Liver (tissue), 9 donors: ENCODE results near the gene TDRD6. TPM values are rescaled to one million over a fixed set of nuclear protein-coding genes. Genes with fewer than 3 reads are reported as not detected.

Experiments
- DNase-seq: peaks from one replicate; pipeline ENCODE4 v3.0.0-alpha.2; 2017; ENCODE audit warnings: low spot score
- H3K27ac ChIP-seq, 2 donors: one replicate each; pipeline ENCODE4 v1.7.0; 2013; ENCODE audit warnings: inconsistent platforms in 2 of 2, low read length in 2 of 2, control low read depth in 1 of 2, low read depth in 1 of 2, mild to moderate bottlenecking in 1 of 2
- H3K27me3 ChIP-seq, 4 donors: one replicate each; pipeline versions ENCODE4 v1.6.1 to v1.7.0; 2013; ENCODE audit warnings: low read length in 3 of 4, inconsistent platforms in 1 of 4, mild to moderate bottlenecking in 1 of 4, moderate library complexity in 1 of 4; ENCODE audit not compliant: control insufficient read depth in 4 of 4, insufficient read depth in 4 of 4
- H3K36me3 ChIP-seq, 4 donors: one replicate each; pipeline versions ENCODE4 v1.6.1 to v1.7.0; 2013; ENCODE audit warnings: low read length in 3 of 4, mild to moderate bottlenecking in 3 of 4, low read depth in 1 of 4, moderate library complexity in 1 of 4; ENCODE audit not compliant: control insufficient read depth in 4 of 4, insufficient read depth in 3 of 4
- H3K4me1 ChIP-seq, 4 donors: one replicate each; pipeline versions ENCODE4 v1.6.1 to v1.7.0; 2013; ENCODE audit warnings: low read length in 3 of 4, mild to moderate bottlenecking in 3 of 4, moderate library complexity in 1 of 4; ENCODE audit not compliant: control insufficient read depth in 4 of 4, insufficient read depth in 4 of 4
- H3K4me3 ChIP-seq, 3 donors: one replicate each; pipeline versions ENCODE4 v1.6.1 to v1.7.0; 2013; ENCODE audit warnings: low read length in 3 of 3, control low read depth in 1 of 3, low read depth in 1 of 3, mild to moderate bottlenecking in 1 of 3
- H3K9ac ChIP-seq, 2 donors: one replicate each; pipeline ENCODE4 v1.7.0; 2013; ENCODE audit warnings: low read length in 2 of 2, mild to moderate bottlenecking in 2 of 2, moderate library complexity in 2 of 2, control low read depth in 1 of 2, low read depth in 1 of 2
- H3K9me3 ChIP-seq, 4 donors: one replicate each; pipeline versions ENCODE4 v1.6.1 to v1.7.0; 2013; ENCODE audit warnings: low read length in 3 of 4; ENCODE audit not compliant: control insufficient read depth in 4 of 4
- EGR1 ChIP-seq, 2 donors: IDR thresholded peaks; 2 replicates each; pipeline ENCODE4 v1.6.1; 2016 to 2018; ENCODE audit warnings: antibody characterized with exemption in 2 of 2, low read depth in 2 of 2
- FOXA1 ChIP-seq: IDR thresholded peaks from 2 replicates; pipeline ENCODE4 v1.6.1; 2016; ENCODE audit warnings: antibody characterized with exemption
- FOXA2 ChIP-seq: IDR thresholded peaks from 2 replicates; pipeline ENCODE4 v1.6.1; 2016; ENCODE audit warnings: antibody characterized with exemption
- GABPA ChIP-seq, 2 donors: IDR thresholded peaks in 1 of 2; conservative IDR thresholded peaks in 1 of 2; 2 replicates each; pipeline ENCODE4 v1.6.1; 2016; ENCODE audit warnings: antibody characterized with exemption in 2 of 2, mild to moderate bottlenecking in 1 of 2, moderate library complexity in 1 of 2
- HNF4A ChIP-seq, 2 donors: conservative IDR thresholded peaks; 2 replicates each; pipeline ENCODE4 v1.6.1; 2016; ENCODE audit warnings: antibody characterized with exemption in 2 of 2, mild to moderate bottlenecking in 2 of 2
- HNF4G ChIP-seq: IDR thresholded peaks from 2 replicates; pipeline ENCODE4 v1.6.1; 2016; ENCODE audit warnings: antibody characterized with exemption
- NR2F2 ChIP-seq: IDR thresholded peaks from 2 replicates; pipeline ENCODE4 v1.6.1; 2016; ENCODE audit warnings: antibody characterized with exemption
- RAD21 ChIP-seq, 2 donors: IDR thresholded peaks; 2 replicates each; pipeline ENCODE4 v1.6.1; 2016; ENCODE audit warnings: antibody characterized with exemption in 2 of 2, mild to moderate bottlenecking in 2 of 2
- RXRA ChIP-seq, 2 donors: IDR thresholded peaks; 2 replicates each; pipeline ENCODE4 v1.6.1; 2017 to 2018; ENCODE audit warnings: antibody characterized with exemption in 2 of 2, mild to moderate bottlenecking in 1 of 2
- SP1 ChIP-seq: IDR thresholded peaks from 2 replicates; pipeline ENCODE4 v1.6.1; 2018; ENCODE audit warnings: antibody characterized with exemption, mild to moderate bottlenecking
- TAF1 ChIP-seq: conservative IDR thresholded peaks from 2 replicates; pipeline ENCODE4 v1.6.1; 2016; ENCODE audit warnings: antibody characterized with exemption, mild to moderate bottlenecking
- YY1 ChIP-seq: IDR thresholded peaks from 2 replicates; pipeline ENCODE4 v1.6.1; 2016; ENCODE audit warnings: antibody characterized with exemption, mild to moderate bottlenecking
- WGBS: extraction: QIAGEN DNeasy Blood & Tissue Kit; methylation state at CpG from one replicate; pipeline ENCODE4 v1.1.7; 2013; 5-methylcytosine and 5-hydroxymethylcytosine counted together
- polyA plus RNA-seq, 2 donors: library from polyadenylated mRNA; stranded (reverse) in 1 of 2; unstranded in 1 of 2; fragments of 200-250 nt in 1 of 2; fragments of >200 nt in 1 of 2; fragmentation: Nextera tagmentation in 1 of 2; extraction: Ambion mirVana in 1 of 2; gene quantifications; one replicate each; pipeline versions ENCODE4 v1.2.1 to v1.2.3, GENCODE V29; 2013 to 2015
- total RNA-seq, 2 donors: library from RNA; depleted of rRNA; stranded (reverse); fragments of >200 nt; gene quantifications; one replicate each; pipeline ENCODE4 v1.2.3, GENCODE V29; 2014
- TF ChIP-seq, protein P1 (sequence below): IDR thresholded peaks from 2 replicates; pipeline ENCODE4 v1.6.1; 2016; ENCODE audit warnings: antibody characterized with exemption
- TF ChIP-seq, protein P2 (sequence below): fragments of 150-350 bp; IDR thresholded peaks from 2 replicates; pipeline ENCODE4 v1.5.1; 2017; ENCODE audit warnings: improper control_type of control experiment, low read depth, low read length; ENCODE audit not compliant: missing input control
- TF ChIP-seq, protein P3 (sequence below): IDR thresholded peaks from 2 replicates; pipeline ENCODE4 v1.6.1; 2016; ENCODE audit warnings: antibody characterized with exemption
- TF ChIP-seq, protein P4 (sequence below): IDR thresholded peaks from 2 replicates; pipeline ENCODE4 v1.6.1; 2016; ENCODE audit warnings: antibody characterized with exemption
- TF ChIP-seq, protein P5 (sequence below): IDR thresholded peaks from 2 replicates; pipeline ENCODE4 v1.6.1; 2016; ENCODE audit warnings: antibody characterized with exemption, mild to moderate bottlenecking
- donor health status: healthy.
- donor health status: healthy.
- donor health status: healthy.
- donor health status: healthy.
- donor health status: healthy.

The TDRD6 gene
- total and polyA plus RNA-seq, 4 donors: 0.07 to 2.0 (median 0.53) TPM

DNA sequence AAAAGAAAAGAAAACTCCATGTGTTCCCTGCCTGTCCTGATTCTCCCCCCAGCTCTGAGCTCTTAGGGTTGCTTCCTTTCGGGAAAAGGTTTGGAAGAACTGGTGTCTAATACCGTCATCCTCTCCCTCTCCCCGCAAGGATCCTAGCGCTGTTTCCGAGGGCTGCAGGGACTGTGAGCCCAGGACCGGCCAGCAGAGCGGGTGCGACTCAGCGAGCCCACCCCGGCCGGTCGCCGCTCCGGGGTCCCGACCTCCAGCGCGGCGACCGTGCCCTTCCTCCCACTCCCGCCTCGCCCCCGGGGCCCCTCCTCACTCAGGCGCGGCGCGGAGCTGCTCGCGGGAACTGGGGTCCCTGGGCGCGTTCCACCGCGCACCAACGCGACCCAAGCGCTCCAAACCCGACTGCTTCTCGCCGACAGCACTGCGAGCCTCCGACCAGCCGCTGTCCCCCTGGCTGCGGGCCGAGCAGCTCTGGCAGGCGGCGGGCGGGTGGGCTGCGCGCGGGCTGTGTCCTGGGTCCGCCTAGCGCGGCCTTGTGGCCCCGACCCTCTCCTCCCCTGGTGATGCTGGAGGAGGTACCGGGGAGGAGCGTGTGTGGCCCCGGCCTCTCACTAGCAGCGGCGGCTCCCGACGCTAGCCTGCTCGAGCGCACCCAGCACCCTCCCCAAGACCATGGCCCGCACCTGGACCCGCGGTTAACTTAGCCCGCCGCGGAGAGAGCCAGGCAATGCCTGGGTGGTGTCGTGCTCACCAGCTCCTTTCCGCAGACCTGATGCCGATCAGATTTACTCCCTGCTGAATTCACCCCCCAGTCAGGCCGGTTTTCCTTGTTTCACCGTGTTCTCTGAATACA lies 47.4 kb downstream of the TDRD6 start, which contains the start of gene PLA2G7:
TSS of gene PLA2G7 (minus strand) at position 509 of the 853 bp plus-strand sequence. CDS start 12,484 bp downstream, outside the sequence.
- no peak within 1 kb of the TSS for H3K9ac ChIP-seq
- peaks cover 0 to 5% (median 2%) of the 10 kb centered on the region in 4 donors for H3K27me3 ChIP-seq
- H3K4me1 ChIP-seq: peaks cover 8 to 13% (median 13%) of the 10 kb centered on the region in 4 donors
- no peak within 1 kb of the TSS for H3K27ac ChIP-seq
- H3K36me3 ChIP-seq: no peaks in the 10 kb centered on the region
- H3K4me3 ChIP-seq: peak within 1 kb of the TSS in 2 of 3 donors; percentile 46 to 62
- WGBS: 2% methylated on average over 73 of the region's 73 CpGs
- no peak for TF ChIP-seq TAF1
- no peaks in the 10 kb centered on the region for H3K9me3 ChIP-seq
- peak; percentile 63 for DNase-seq

DNA sequence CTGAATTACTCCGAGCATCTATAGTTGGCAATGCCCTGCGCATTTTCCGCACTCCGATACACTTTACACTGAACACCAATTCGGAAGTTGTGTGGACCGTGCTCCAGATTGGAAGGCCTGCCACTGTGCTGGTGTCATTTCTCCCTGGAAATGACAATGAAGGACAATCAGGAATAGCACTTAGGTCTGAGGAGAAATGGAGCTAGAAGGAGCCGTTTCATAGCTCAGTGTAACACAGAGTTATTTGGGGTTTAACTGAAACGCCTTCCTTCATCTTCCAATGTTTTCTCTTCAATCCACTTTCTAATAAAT lies 48.0 kb downstream of the TDRD6 start:
- WGBS: 29% methylated on average over 8 of the region's 8 CpGs
- H3K4me3 ChIP-seq: peak overlapping the region in 1 of 3 donors; percentile 62
- no peak for DNase-seq
- no peak overlapping the region for H3K27ac ChIP-seq
- peaks cover 0 to 5% (median 2%) of the 10 kb centered on the region in 4 donors for H3K27me3 ChIP-seq
- H3K9ac ChIP-seq: no peak overlapping the region
- H3K4me1 ChIP-seq: peaks cover 8 to 13% (median 13%) of the 10 kb centered on the region in 4 donors
- TF ChIP-seq, protein P1, sequence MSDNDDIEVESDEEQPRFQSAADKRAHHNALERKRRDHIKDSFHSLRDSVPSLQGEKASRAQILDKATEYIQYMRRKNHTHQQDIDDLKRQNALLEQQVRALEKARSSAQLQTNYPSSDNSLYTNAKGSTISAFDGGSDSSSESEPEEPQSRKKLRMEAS: no peak
- no peak for TF ChIP-seq NR2F2
- no peak for TF ChIP-seq FOXA2
- TF ChIP-seq RXRA (IDR thresholded peaks at IDR 0.05): no peak
- TF ChIP-seq HNF4G: no peak
- no peak for TF ChIP-seq HNF4A (conservative IDR thresholded peaks at IDR 0.05)
- no peak for TF ChIP-seq GABPA (IDR thresholded peaks at IDR 0.05 in 1 of 2, conservative IDR thresholded peaks at IDR 0.05 in 1 of 2)
- TF ChIP-seq, protein P2, sequence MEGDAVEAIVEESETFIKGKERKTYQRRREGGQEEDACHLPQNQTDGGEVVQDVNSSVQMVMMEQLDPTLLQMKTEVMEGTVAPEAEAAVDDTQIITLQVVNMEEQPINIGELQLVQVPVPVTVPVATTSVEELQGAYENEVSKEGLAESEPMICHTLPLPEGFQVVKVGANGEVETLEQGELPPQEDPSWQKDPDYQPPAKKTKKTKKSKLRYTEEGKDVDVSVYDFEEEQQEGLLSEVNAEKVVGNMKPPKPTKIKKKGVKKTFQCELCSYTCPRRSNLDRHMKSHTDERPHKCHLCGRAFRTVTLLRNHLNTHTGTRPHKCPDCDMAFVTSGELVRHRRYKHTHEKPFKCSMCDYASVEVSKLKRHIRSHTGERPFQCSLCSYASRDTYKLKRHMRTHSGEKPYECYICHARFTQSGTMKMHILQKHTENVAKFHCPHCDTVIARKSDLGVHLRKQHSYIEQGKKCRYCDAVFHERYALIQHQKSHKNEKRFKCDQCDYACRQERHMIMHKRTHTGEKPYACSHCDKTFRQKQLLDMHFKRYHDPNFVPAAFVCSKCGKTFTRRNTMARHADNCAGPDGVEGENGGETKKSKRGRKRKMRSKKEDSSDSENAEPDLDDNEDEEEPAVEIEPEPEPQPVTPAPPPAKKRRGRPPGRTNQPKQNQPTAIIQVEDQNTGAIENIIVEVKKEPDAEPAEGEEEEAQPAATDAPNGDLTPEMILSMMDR: no peak
- TF ChIP-seq SP1: no peak
- no peak for TF ChIP-seq FOXA1
- no peak for TF ChIP-seq YY1
- no peak for TF ChIP-seq EGR1 (IDR thresholded peaks at IDR 0.05; ENCODE audit: low read depth in 2 of 2)
- TF ChIP-seq RAD21 (IDR thresholded peaks at IDR 0.05): no peak
- TF ChIP-seq, protein P3, sequence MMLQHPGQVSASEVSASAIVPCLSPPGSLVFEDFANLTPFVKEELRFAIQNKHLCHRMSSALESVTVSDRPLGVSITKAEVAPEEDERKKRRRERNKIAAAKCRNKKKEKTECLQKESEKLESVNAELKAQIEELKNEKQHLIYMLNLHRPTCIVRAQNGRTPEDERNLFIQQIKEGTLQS: no peak
- TF ChIP-seq, protein P4, sequence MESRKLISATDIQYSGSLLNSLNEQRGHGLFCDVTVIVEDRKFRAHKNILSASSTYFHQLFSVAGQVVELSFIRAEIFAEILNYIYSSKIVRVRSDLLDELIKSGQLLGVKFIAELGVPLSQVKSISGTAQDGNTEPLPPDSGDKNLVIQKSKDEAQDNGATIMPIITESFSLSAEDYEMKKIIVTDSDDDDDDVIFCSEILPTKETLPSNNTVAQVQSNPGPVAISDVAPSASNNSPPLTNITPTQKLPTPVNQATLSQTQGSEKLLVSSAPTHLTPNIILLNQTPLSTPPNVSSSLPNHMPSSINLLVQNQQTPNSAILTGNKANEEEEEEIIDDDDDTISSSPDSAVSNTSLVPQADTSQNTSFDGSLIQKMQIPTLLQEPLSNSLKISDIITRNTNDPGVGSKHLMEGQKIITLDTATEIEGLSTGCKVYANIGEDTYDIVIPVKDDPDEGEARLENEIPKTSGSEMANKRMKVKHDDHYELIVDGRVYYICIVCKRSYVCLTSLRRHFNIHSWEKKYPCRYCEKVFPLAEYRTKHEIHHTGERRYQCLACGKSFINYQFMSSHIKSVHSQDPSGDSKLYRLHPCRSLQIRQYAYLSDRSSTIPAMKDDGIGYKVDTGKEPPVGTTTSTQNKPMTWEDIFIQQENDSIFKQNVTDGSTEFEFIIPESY: no peak
- TF ChIP-seq, protein P5, sequence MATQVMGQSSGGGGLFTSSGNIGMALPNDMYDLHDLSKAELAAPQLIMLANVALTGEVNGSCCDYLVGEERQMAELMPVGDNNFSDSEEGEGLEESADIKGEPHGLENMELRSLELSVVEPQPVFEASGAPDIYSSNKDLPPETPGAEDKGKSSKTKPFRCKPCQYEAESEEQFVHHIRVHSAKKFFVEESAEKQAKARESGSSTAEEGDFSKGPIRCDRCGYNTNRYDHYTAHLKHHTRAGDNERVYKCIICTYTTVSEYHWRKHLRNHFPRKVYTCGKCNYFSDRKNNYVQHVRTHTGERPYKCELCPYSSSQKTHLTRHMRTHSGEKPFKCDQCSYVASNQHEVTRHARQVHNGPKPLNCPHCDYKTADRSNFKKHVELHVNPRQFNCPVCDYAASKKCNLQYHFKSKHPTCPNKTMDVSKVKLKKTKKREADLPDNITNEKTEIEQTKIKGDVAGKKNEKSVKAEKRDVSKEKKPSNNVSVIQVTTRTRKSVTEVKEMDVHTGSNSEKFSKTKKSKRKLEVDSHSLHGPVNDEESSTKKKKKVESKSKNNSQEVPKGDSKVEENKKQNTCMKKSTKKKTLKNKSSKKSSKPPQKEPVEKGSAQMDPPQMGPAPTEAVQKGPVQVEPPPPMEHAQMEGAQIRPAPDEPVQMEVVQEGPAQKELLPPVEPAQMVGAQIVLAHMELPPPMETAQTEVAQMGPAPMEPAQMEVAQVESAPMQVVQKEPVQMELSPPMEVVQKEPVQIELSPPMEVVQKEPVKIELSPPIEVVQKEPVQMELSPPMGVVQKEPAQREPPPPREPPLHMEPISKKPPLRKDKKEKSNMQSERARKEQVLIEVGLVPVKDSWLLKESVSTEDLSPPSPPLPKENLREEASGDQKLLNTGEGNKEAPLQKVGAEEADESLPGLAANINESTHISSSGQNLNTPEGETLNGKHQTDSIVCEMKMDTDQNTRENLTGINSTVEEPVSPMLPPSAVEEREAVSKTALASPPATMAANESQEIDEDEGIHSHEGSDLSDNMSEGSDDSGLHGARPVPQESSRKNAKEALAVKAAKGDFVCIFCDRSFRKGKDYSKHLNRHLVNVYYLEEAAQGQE: no peak
- no peaks in the 10 kb centered on the region for H3K9me3 ChIP-seq
- no peaks in the 10 kb centered on the region for H3K36me3 ChIP-seq
